ENCODE data around the gene SP8.
A peak's percentile ranks its signal among the peaks of the same experiment; 100 is the strongest.
"Not testable (repeated sequence)": the region's sequence is repeated elsewhere in the genome, so short reads cannot be mapped to it uniquely, and the experiment has no call there.

The SP8 gene

GRCh38 chr7:20786779-20787659 is at the start of gene SP8:
SP8 (minus strand) TSS chr7:20786886; CDS start chr7:20786798, 88 bp downstream.
- DNase-seq (ENCODE audit: low read depth) = no peak
- peak within 1 kb of the TSS; percentile 33 for H3K4me3 ChIP-seq (ENCODE audit: low read length)
- TF ChIP-seq CTCF (conservative IDR thresholded peaks at IDR 0.05; ENCODE audit: low read length) = no peak

GRCh38 chr7:20836424-20836823 is 49.7 kb upstream of the SP8 start:
- H3K4me3 ChIP-seq (ENCODE audit: low read length); DNase-seq (ENCODE audit: low read depth): not testable (repeated sequence)

- TF ChIP-seq CTCF (conservative IDR thresholded peaks at IDR 0.05; ENCODE audit: low read length) = no peak
- no peak for DNase-seq (ENCODE audit: low read depth)
- H3K4me3 ChIP-seq (ENCODE audit: low read length) = no peak overlapping the region
These were observed 48.5 kb upstream of the SP8 start for GRCh38 chr7:20835111-20835750.

GRCh38 chr7:20834656-20835055 is 48.0 kb upstream of the SP8 start:
- DNase-seq (ENCODE audit: low read depth) = no peak
- TF ChIP-seq CTCF (conservative IDR thresholded peaks at IDR 0.05; ENCODE audit: low read length) = no peak
- no peak overlapping the region for H3K4me3 ChIP-seq (ENCODE audit: low read length)

GRCh38 chr7:20831956-20832355 is 45.3 kb upstream of the SP8 start:
- DNase-seq (ENCODE audit: low read depth) = no peak
- TF ChIP-seq CTCF (conservative IDR thresholded peaks at IDR 0.05; ENCODE audit: low read length) = no peak
- no peak overlapping the region for H3K4me3 ChIP-seq (ENCODE audit: low read length)

- no peak overlapping the region for H3K4me3 ChIP-seq (ENCODE audit: low read length)
- DNase-seq (ENCODE audit: low read depth) = no peak
- TF ChIP-seq CTCF (conservative IDR thresholded peaks at IDR 0.05; ENCODE audit: low read length) = no peak
These were observed 44.8 kb upstream of the SP8 start for GRCh38 chr7:20831451-20831850.

- H3K4me3 ChIP-seq (ENCODE audit: low read length) = no peak overlapping the region
- TF ChIP-seq CTCF (conservative IDR thresholded peaks at IDR 0.05; ENCODE audit: low read length) = no peak
- no peak for DNase-seq (ENCODE audit: low read depth)
These were observed 42.3 kb upstream of the SP8 start for GRCh38 chr7:20828947-20829346.

All from AG10803 (cell line).